Diencephalon (tissue), 1 donor: ENCODE results near the gene ING1. TPM values are rescaled to one million over a fixed set of nuclear protein-coding genes. Genes with fewer than 3 reads are reported as not detected.

Experiments used
- total RNA-seq: library from RNA; depleted of rRNA; stranded (reverse); fragments of >200 nt; gene quantifications from one replicate; pipeline ENCODE4 v1.2.3, GENCODE V29; 2014

The ING1 gene
- total RNA-seq: 16.4 TPM

GRCh38 chr13:110713642-110713952 is at the start of gene ING1:
Gene ING1, plus strand, starts transcription at chr13:110713700. Its CDS starts 450 bp downstream, at chr13:110714150.

GRCh38 chr13:110705826-110706569 is 7.5 kb upstream of the ING1 start, which contains the start of gene CARS2:
Gene CARS2, minus strand, starts transcription at chr13:110706116. Its CDS starts 23 bp downstream, at chr13:110706093.

Other genes starting within 250 kb of the ING1 start
- 1.6 TPM for gene RAB20, start 152.0 kb upstream of the ING1 start, total RNA-seq
- 32.3 TPM for gene NAXD, start 98.2 kb upstream of the ING1 start, total RNA-seq
- 46.1 TPM for gene CARS2, start 7.6 kb upstream of the ING1 start, total RNA-seq
- 147 TPM for gene ANKRD10, start 201.4 kb downstream of the ING1 start, total RNA-seq